C4-2B (cell line): Measurements from ENCODE around the gene GABRB1.

Source experiments
- H3K27ac ChIP-seq: fragments of 450-650 bp; 2 replicates; pipeline ENCODE4 v1.5.1; 2017
- CTCF ChIP-seq: fragments of 450-650 bp; conservative IDR thresholded peaks from 2 replicates; pipeline ENCODE4 v1.5.1; 2017; ENCODE audit warnings: mild to moderate bottlenecking
- ZFX ChIP-seq: fragments of 450-650 bp; IDR thresholded peaks from 2 replicates; pipeline ENCODE4 v1.6.1; 2017

The GABRB1 gene

DNA sequence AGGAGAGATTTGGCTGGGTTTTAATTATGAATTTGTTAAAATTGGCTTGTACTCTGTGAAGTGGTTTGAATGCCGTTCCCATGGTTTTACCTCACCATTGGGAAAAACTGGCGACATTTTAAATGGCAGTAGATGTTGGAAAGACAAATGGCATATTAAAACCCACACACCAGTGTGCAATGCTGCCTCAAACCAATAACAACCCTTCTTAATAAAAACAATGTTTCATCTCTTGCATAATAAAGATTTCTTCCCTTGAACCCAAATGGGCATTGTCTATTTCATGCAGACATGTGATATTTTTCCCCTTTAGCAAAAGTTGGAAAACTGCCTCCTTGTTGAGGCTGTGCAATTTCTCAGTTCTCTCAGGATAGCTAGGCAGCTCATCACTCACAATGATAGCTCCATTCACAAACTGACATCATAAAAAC is 33.7 kb downstream of the GABRB1 start:
- no peak for TF ChIP-seq CTCF
- no peak for TF ChIP-seq ZFX
- H3K27ac ChIP-seq = no peak overlapping the region

- TF ChIP-seq CTCF = no peak
- TF ChIP-seq ZFX = no peak
- no peak overlapping the region for H3K27ac ChIP-seq
Observed at GRCh38 chr4:47068986-47069385, 37.6 kb downstream of the GABRB1 start.

GRCh38 chr4:47071901-47072341 is 40.6 kb downstream of the GABRB1 start:
- H3K27ac ChIP-seq = no peak overlapping the region
- TF ChIP-seq ZFX = no peak
- TF ChIP-seq CTCF = no peak

GRCh38 chr4:47073647-47074046 is 42.3 kb downstream of the GABRB1 start:
- no peak overlapping the region for H3K27ac ChIP-seq
- TF ChIP-seq ZFX (no peak), CTCF (no peak)

GRCh38 chr4:47074816-47075215 is 43.4 kb downstream of the GABRB1 start:
- no peak for TF ChIP-seq ZFX
- no peak overlapping the region for H3K27ac ChIP-seq

- H3K27ac ChIP-seq = no peak overlapping the region
- TF ChIP-seq CTCF (no peak), ZFX (no peak)
Observed at GRCh38 chr4:47075262-47075661, 43.9 kb downstream of the GABRB1 start.

GRCh38 chr4:47075919-47076318 is 44.6 kb downstream of the GABRB1 start:
- no peak overlapping the region for H3K27ac ChIP-seq
- TF ChIP-seq CTCF = no peak
- no peak for TF ChIP-seq ZFX

GRCh38 chr4:47084111-47084510 is 52.7 kb downstream of the GABRB1 start:
- no peak for TF ChIP-seq CTCF
- no peak for TF ChIP-seq ZFX
- no peak overlapping the region for H3K27ac ChIP-seq
